ENCODE measurements around the gene LRRFIP1.

LRRFIP1 gene

GRCh38 chr2:237642038-237642734 lies 14.8 kb downstream of the LRRFIP1 start:
- peak; percentile 10 for DNase-seq

DNA sequence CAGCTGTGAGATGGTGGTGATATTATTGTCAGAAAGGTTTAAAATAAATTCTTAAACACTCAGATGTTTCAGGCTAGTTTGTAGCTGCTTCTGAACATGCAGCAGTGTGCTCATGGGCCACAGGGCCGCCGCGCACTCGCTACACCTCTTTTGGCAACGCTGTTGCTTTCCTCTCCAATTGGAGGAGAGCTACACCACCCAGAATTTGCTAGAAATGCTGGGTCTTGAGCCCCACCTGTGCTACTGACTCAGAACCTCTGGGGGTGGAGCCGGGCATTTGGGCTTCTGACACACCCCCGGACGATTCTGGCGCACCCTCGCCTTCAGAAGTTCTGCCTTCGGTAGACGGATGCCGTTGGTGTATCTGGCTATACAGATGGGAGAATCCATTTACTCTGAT lies 15.7 kb downstream of the LRRFIP1 start:
- peak; percentile 10 for DNase-seq

DNA sequence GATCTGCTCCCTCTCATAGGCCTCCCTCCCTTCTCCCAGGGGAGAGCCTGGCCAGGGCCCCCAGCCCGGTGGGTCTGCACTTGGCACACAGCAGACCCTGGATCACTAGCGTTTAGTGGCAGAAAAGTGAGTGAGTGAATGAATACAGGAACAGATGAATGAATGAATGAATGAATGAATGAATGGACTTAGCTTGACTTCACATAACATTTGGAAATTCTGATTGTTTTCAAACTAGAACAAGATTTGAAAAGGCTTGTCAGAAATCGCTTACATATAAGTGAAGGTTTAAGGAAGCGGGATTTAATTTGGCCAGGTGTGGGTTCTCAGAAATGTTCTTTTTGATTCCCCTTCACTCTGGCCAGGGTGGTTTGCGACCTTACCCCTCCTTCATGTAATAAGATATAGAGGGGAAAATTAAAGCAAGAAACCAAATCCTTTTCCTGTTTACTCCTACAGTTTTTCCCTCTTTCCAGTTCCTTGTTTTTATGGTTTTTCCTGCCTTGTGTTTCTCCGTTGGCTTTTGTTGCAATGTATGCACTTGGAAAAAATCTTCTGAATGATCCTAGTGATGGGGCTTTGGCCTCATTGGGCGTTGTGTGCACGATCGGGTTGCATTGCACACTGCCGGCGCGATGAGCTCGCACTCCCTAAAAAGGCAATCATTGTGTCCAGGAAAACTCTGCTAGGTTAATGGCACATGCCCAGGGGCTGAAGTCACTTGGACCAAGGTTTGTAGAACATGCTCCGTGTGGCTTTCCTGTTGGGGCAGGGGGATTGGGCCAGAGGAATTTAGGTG lies 16.4 kb downstream of the LRRFIP1 start:
- DNase-seq: no peak

DNA sequence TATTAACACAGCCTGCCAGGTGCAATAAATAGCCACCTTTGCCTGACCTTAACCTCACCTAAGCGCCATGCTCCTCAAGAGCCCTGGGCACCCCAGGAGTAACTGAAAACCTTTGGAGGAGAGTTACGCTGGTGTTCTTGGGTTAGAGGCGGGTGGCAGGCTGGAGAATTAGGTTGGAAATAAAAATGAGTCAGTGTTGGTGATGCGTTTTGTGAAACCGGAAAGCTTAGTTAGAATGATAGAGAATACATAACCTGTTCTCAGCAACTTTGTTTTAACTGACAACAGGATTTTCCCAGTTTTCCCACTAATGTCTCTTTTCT lies 17.0 kb downstream of the LRRFIP1 start:
- DNase-seq: no peak

GRCh38 chr2:237645261-237645660 lies 17.9 kb downstream of the LRRFIP1 start:
- DNase-seq: no peak

GRCh38 chr2:237647176-237648015 lies 20.0 kb downstream of the LRRFIP1 start:
- DNase-seq: peak; percentile 14

DNA sequence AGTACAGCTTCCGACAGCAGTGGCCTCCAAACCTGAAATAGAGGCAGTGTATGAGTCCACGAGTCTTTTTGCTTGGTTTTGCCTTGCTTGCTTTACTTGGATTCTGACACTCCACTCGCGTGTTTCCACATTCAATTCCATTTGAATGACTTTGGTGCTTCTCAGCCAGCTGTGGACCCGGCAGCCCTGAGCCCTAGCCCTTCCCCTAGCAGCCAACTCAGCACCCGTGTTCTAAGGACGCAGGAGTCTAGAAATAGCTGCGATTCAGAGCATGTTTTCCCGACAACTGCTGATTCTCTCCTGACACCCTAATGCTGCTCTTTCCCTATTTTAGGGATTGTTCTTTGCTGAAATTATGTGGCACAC lies 20.6 kb downstream of the LRRFIP1 start:
- peak; percentile 8 for DNase-seq

GRCh38 chr2:237649541-237650454 lies 22.4 kb downstream of the LRRFIP1 start:
- peak; percentile 16 for DNase-seq

DNA sequence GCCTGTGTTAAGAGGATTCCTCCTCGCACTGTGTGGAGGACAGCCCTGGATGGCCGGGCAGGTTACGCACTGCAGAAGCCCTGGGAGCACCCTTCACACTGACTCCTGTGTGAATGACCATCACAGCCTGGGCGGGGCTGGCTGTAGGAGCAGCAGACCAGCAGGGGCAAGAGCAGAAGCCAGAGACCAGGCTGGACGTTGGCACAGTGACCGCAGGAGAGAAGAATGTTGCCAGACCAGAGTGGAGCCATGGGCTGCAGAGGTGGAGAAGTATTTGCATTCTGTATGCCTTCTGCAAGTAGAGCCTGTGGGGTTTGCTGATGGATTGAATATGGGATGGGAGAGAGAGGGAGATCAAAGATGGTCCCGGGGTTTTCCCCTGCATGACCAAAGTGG lies 23.1 kb downstream of the LRRFIP1 start:
- DNase-seq: no peak

DNA sequence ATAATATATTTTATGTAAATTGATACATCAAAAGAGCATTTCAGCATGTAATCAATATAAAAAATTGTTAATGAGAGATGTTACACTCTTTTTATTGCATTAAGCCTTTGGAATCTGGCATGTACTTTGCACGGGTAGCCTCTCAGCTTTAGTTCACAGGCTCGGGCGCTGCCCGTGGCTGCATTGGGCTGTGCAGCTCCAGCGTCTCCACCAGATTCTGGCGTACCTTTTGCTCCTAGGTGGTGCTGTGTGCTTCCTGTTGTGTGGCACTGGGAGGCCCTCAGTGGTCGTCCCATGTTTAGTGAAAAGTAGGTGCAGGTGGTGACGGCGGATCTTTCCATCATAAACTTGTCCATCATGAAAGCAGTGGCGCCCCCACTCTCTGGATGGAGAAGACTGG lies 24.4 kb downstream of the LRRFIP1 start:
- DNase-seq: peak; percentile 10

DNA sequence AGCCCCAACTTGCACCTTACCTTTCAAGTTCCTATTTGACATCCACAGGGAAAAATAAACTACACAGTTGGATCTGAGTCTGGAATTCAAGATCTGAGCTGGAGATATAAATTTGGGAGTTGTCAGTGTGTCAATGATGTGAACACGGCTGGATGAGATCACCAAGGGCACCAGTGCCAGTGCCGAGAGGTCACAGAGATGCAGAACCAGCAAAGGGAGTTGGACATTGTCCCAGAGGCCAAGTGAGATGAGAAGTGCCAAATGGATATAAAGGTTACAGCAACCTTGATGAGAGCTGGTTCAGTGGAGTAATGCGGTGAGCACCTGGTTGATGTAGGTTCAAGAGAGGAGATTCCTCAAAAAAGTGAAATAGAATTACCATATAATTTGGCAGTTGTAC lies 24.8 kb downstream of the LRRFIP1 start:
- no peak for DNase-seq

DNA sequence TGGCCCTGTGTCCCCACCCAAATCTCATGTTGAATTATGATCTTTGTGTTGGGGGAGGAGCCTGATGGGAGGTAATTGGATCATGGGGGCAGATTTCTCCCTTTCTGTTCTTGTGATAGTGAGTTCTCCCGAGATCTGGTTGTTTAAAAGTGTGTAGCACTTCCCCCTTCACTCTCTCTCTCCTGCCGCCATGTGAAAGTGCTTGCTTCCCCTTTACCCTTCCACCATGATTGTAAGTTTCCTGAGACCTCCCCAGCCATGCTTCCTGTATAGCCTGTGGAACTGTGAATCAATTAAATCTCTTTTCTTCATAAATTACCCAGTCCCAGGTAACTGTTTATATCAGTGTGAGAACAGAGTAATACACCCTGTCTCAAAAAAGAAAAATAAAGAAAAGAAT lies 25.5 kb downstream of the LRRFIP1 start:
- DNase-seq: no peak

GRCh38 chr2:237653776-237654558 lies 26.6 kb downstream of the LRRFIP1 start:
- no peak for DNase-seq

DNA sequence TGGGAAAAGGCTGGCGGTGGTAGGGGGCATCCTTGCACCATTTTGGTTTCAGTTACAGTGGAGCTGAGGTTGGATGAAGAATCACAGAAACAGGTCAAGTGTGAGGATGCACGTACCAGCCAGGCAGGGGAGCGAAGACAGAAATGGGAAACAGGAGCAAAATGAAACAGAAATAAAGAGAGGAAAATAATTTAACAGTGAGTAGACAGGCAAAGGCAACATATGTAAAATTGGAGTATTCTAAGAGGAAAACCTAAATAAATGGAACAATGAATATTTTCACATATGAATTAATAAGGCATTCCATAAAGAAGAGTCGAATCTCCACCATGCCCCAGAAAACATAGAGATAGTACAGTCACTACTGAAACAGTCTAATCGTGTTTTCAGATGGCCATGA lies 29.7 kb downstream of the LRRFIP1 start:
- no peak for DNase-seq

GRCh38 chr2:237660381-237660900 lies 33.1 kb downstream of the LRRFIP1 start:
- no peak for DNase-seq

DNA sequence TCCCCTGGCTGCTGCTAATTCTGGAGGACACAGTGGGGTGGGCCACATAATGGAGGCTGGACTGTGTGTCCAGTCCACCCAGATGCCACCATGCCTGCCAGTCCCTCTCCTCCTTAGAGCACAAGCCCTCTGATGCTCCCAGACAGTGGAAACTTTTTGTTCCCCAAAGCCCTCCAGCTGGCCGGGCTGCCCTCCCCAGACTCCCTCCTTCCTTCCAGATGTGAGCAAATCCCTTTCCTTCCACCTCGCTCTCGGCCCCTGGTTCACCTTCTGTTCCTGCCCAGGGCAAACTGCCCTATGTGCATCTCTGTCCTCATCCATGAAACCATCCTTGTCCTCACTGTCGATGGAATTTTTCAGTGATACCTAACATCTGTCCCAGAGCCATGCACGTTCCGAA lies 33.9 kb downstream of the LRRFIP1 start:
- no peak for DNase-seq

- DNase-seq: no peak
Observed at GRCh38 chr2:237661799-237662328, 34.5 kb downstream of the LRRFIP1 start.

- DNase-seq: peak; percentile 69
Observed at GRCh38 chr2:237662671-237663093, 35.3 kb downstream of the LRRFIP1 start.

DNA sequence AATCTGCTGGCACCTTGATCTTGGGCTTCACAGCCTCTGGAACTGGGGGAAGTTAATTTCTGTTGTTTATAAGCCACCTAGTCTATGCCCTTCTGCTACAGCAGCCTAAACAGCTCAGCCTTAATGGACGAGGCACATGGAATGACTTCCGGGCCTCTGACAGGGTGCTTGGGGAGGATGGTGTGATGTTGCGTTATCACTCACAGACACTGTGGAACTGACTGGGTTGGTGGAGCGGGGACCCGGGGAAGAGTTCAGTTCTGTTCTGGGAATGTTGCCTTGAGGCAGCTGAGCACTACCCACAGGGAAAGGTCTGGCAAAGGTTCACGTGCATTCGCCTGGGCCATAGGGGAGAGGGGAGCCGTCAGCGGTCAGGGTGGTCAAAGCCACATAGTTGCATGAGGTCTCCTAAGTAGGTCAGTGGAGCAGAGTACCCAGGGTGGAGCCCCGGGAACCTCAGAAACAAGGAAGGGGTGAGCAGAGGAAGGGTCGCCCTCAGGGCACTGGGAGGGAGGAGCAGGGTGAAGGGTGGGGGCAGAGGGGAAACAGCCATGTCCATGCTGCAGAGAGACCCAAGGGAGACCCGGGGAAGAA lies 36.2 kb downstream of the LRRFIP1 start:
- DNase-seq: no peak

- DNase-seq: no peak
Observed at GRCh38 chr2:237664151-237664550, 36.8 kb downstream of the LRRFIP1 start.

DNA sequence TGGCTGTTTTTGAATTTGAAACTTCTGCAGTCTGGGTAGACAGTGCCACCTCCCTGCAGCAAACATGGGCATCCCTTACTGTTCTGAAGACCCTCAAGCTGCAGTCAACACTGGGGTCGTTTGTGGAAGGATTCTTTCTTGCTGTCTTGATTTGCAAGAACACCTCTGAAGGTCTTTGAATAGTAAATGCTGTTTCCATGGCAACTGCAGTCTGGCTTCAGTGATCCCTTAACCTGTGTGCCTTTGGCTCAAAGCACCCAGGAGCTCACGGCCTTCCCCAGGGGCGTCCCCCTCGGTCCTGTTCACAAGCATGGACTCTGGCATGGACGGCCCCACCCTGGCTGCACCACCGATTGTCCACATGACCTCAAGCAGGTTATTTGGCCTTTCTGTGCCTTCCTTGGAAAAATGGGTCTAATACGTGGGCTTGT lies 38.3 kb downstream of the LRRFIP1 start:
- DNase-seq: no peak

Data from stimulated activated CD8-positive, alpha-beta memory T cell treated with anti-CD3 and anti-CD28 coated beads, Interleukin-4, amount 100 ng/mL, for 48 hours (primary cell).